Left ventricle myocardium superior (tissue), 1 donor: ENCODE measurements around the gene PXMP4. TPM values are rescaled to one million over a fixed set of nuclear protein-coding genes. Genes with fewer than 3 reads are reported as not detected.

ENCODE experiments used
- total RNA-seq: library from RNA; stranded (reverse); fragmentation: NEBNext Ultra II Directional; extraction: Animal tissue kit (Norgen Biotek cat#: 25700); gene quantifications from one replicate; pipeline ENCODE4 v1.2.1, GENCODE V29; 2021
- donor health status: DM: no; HTN: yes; CAD: no; lungs with severe emphysema.

PXMP4 gene
- total RNA-seq, 1 donor from 2014 or later = 13.5 TPM

Other genes with a start within 250 kb of the PXMP4 start
- 10.2 TPM for gene CBFA2T2, start 230.2 kb downstream of the PXMP4 start, total RNA-seq
- not detected for gene C20orf144, start 58.0 kb downstream of the PXMP4 start, total RNA-seq
- gene ACTL10, start 53.4 kb downstream of the PXMP4 start, total RNA-seq = 0.40 TPM
- 71.8 TPM for gene NECAB3, start 45.9 kb downstream of the PXMP4 start, total RNA-seq
- gene E2F1, start 33.9 kb downstream of the PXMP4 start, total RNA-seq = 1.8 TPM
- gene ZNF341, start 11.7 kb upstream of the PXMP4 start, total RNA-seq = 2.4 TPM
- 101 TPM for gene CHMP4B, start 91.0 kb upstream of the PXMP4 start, total RNA-seq